ENCODE data around the gene KCNIP4. TPM values are rescaled to one million over a fixed set of nuclear protein-coding genes. Genes with fewer than 3 reads are reported as not detected.

The KCNIP4 gene
- total RNA-seq, 1 donor from 2014 or later, result not detected

GRCh38 chr4:21136051-21136630 lies 812.4 kb downstream of the KCNIP4 start:
- DNase-seq (ENCODE audit: low spot score), result no peak
- H3K27me3 Mint-ChIP-seq (ENCODE audit: insufficient read depth), result no peaks in the 10 kb centered on the region
- intact Hi-C loops (cut with micrococcal nuclease), result no loop called here

GRCh38 chr4:21134994-21135393 lies 813.6 kb downstream of the KCNIP4 start:
- no peaks in the 10 kb centered on the region for H3K4me1 Mint-ChIP-seq (ENCODE audit: low read depth)
- H3K27ac Mint-ChIP-seq, result no peak overlapping the region
- no peak overlapping the region for H3K4me3 Mint-ChIP-seq
- no peaks in the 10 kb centered on the region for H3K36me3 Mint-ChIP-seq (ENCODE audit: low read depth)
- DNase-seq (ENCODE audit: low spot score), result no peak
- intact Hi-C loops (cut with micrococcal nuclease), result no loop called here
- H3K9me3 Mint-ChIP-seq, result peaks cover 4% of the 10 kb centered on the region
- no peaks in the 10 kb centered on the region for H3K27me3 Mint-ChIP-seq (ENCODE audit: insufficient read depth)

More at GRCh38 chr4:21136051-21136630, 812.4 kb downstream of the KCNIP4 start:
- peaks cover 9% of the 10 kb centered on the region for H3K9me3 Mint-ChIP-seq
- no peak overlapping the region for H3K27ac Mint-ChIP-seq
- no peak overlapping the region for H3K4me3 Mint-ChIP-seq
- no peaks in the 10 kb centered on the region for H3K36me3 Mint-ChIP-seq (ENCODE audit: low read depth)
- no peaks in the 10 kb centered on the region for H3K4me1 Mint-ChIP-seq (ENCODE audit: low read depth)

DNA sequence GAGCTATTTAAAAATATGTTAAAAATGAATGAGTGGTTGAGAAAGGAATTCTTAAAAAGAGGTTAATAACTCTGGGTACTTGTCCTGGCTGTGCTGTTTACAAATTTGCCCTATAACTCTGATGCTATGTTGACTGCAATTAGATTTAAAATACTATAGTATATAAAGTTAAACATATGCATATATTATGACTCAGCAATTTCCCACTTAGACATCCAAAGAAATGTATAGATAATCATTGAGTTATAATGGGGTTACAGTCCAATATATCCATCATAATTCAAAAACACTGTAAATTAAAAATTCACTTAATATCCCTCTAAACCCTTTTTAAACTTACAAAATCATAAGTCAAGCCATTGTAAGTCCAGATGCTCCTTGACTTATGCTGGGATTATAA lies 818.0 kb downstream of the KCNIP4 start:
- no peaks in the 10 kb centered on the region for H3K36me3 Mint-ChIP-seq (ENCODE audit: low read depth)
- intact Hi-C loops (cut with micrococcal nuclease), result no loop called here
- no peak overlapping the region for H3K27ac Mint-ChIP-seq
- H3K4me1 Mint-ChIP-seq (ENCODE audit: low read depth), result no peaks in the 10 kb centered on the region
- no peak overlapping the region for H3K4me3 Mint-ChIP-seq
- DNase-seq (ENCODE audit: low spot score), result no peak
- H3K9me3 Mint-ChIP-seq, result no peaks in the 10 kb centered on the region
- no peaks in the 10 kb centered on the region for H3K27me3 Mint-ChIP-seq (ENCODE audit: insufficient read depth)

GRCh38 chr4:21126014-21126512 lies 822.5 kb downstream of the KCNIP4 start:
- no peaks in the 10 kb centered on the region for H3K36me3 Mint-ChIP-seq (ENCODE audit: low read depth)
- intact Hi-C loops (cut with micrococcal nuclease), result no loop called here
- peaks cover 6% of the 10 kb centered on the region for H3K9me3 Mint-ChIP-seq
- H3K4me3 Mint-ChIP-seq, result no peak overlapping the region
- DNase-seq (ENCODE audit: low spot score), result no peak
- no peak overlapping the region for H3K27ac Mint-ChIP-seq
- no peaks in the 10 kb centered on the region for H3K27me3 Mint-ChIP-seq (ENCODE audit: insufficient read depth)
- no peaks in the 10 kb centered on the region for H3K4me1 Mint-ChIP-seq (ENCODE audit: low read depth)

DNA sequence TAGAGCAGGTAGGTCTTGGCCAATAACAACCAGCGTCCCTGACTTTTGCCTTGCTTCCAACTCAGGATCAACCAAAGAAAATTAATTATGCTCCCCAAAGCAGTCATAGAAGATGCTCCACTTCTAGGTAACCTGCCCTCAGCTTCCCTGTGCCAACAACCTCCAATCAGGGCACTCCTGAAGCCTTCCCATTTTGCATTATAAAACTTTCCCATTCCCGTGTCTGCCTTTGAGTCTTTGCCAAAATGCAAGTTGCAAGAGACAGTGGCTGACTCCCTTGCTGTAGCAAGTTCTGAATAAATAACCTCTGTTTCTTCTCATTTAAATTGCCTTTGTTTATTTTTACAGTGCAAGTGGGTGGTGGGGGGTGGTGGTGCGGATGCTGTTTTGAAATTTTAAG lies 830.3 kb downstream of the KCNIP4 start:
- Mint-ChIP-seq H3K4me3 (no peak overlapping the region), H3K36me3 (ENCODE audit: low read depth) (no peaks in the 10 kb centered on the region), H3K9me3 (peaks cover 6% of the 10 kb centered on the region), H3K27me3 (ENCODE audit: insufficient read depth) (no peaks in the 10 kb centered on the region), H3K4me1 (ENCODE audit: low read depth) (no peaks in the 10 kb centered on the region), H3K27ac (no peak overlapping the region)
- no peak for DNase-seq (ENCODE audit: low spot score)
- intact Hi-C loops (cut with micrococcal nuclease), result no loop called here

- intact Hi-C loops (cut with micrococcal nuclease), result no loop called here
- DNase-seq (ENCODE audit: low spot score), result no peak
- H3K36me3 Mint-ChIP-seq (ENCODE audit: low read depth), result no peaks in the 10 kb centered on the region
- H3K4me3 Mint-ChIP-seq, result no peak overlapping the region
- no peak overlapping the region for H3K27ac Mint-ChIP-seq
- H3K27me3 Mint-ChIP-seq (ENCODE audit: insufficient read depth), result no peaks in the 10 kb centered on the region
- H3K4me1 Mint-ChIP-seq (ENCODE audit: low read depth), result no peaks in the 10 kb centered on the region
- peaks cover 6% of the 10 kb centered on the region for H3K9me3 Mint-ChIP-seq
Measured at GRCh38 chr4:21117541-21118180, 830.9 kb downstream of the KCNIP4 start.

DNA sequence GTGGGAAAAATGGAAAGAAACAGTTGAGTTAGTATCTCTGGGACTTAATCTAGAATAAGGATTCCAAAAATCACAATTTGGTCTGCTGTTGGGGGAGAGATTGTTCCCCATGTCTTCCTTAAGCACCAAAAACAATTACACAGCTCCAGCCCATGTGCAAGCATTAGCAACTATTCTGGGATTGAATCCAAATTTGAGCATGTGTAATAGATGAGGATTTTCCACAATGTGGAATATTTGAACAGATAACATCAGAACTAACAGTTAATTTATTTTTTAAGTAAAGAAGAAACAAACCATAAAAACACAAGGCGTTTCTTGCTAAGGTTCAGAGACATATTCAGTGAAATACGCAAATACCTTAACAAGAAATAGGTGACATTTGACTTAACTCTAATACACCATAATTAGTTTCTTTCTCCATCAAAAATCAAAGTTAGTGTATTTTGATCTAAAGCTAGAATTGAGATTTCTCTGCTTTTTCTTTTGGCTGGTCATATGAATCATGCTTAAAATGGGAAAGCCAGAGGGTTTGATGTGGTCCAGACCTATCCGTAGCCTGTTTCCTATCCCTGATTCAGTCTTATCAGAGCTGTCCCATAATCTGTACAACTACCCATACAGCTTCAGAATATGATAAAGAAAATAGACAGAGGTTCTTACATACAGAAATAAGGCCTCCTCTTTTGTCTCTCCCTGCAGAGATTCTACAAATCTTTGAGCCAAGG lies 834.9 kb downstream of the KCNIP4 start:
- H3K4me3 Mint-ChIP-seq, result no peak overlapping the region
- H3K4me1 Mint-ChIP-seq (ENCODE audit: low read depth), result no peaks in the 10 kb centered on the region
- H3K36me3 Mint-ChIP-seq (ENCODE audit: low read depth), result no peaks in the 10 kb centered on the region
- no peak overlapping the region for H3K27ac Mint-ChIP-seq
- peaks cover 11% of the 10 kb centered on the region for H3K9me3 Mint-ChIP-seq
- intact Hi-C loops (cut with micrococcal nuclease), result no loop called here
- DNase-seq (ENCODE audit: low spot score), result no peak
- H3K27me3 Mint-ChIP-seq (ENCODE audit: insufficient read depth), result no peaks in the 10 kb centered on the region

- H3K27ac Mint-ChIP-seq, result no peak overlapping the region
- H3K4me1 Mint-ChIP-seq (ENCODE audit: low read depth), result no peaks in the 10 kb centered on the region
- intact Hi-C loops (cut with micrococcal nuclease), result no loop called here
- no peaks in the 10 kb centered on the region for H3K27me3 Mint-ChIP-seq (ENCODE audit: insufficient read depth)
- no peak overlapping the region for H3K4me3 Mint-ChIP-seq
- H3K36me3 Mint-ChIP-seq (ENCODE audit: low read depth), result no peaks in the 10 kb centered on the region
- no peak for DNase-seq (ENCODE audit: low spot score)
- no peaks in the 10 kb centered on the region for H3K9me3 Mint-ChIP-seq
Measured at GRCh38 chr4:21102667-21103066, 845.9 kb downstream of the KCNIP4 start.

GRCh38 chr4:21097865-21098264 lies 850.7 kb downstream of the KCNIP4 start:
- no peaks in the 10 kb centered on the region for H3K36me3 Mint-ChIP-seq (ENCODE audit: low read depth)
- no peaks in the 10 kb centered on the region for H3K9me3 Mint-ChIP-seq
- H3K27me3 Mint-ChIP-seq (ENCODE audit: insufficient read depth), result no peaks in the 10 kb centered on the region
- no peak for DNase-seq (ENCODE audit: low spot score)
- intact Hi-C loops (cut with micrococcal nuclease), result no loop called here
- no peak overlapping the region for H3K4me3 Mint-ChIP-seq
- no peaks in the 10 kb centered on the region for H3K4me1 Mint-ChIP-seq (ENCODE audit: low read depth)
- H3K27ac Mint-ChIP-seq, result no peak overlapping the region

- Mint-ChIP-seq H3K36me3 (ENCODE audit: low read depth) (no peaks in the 10 kb centered on the region), H3K4me1 (ENCODE audit: low read depth) (no peaks in the 10 kb centered on the region), H3K9me3 (no peaks in the 10 kb centered on the region), H3K27me3 (ENCODE audit: insufficient read depth) (no peaks in the 10 kb centered on the region), H3K4me3 (no peak overlapping the region), H3K27ac (no peak overlapping the region)
- intact Hi-C loops (cut with micrococcal nuclease), result no loop called here
- DNase-seq (ENCODE audit: low spot score), result no peak
Measured at GRCh38 chr4:21097026-21097425, 851.5 kb downstream of the KCNIP4 start.

GRCh38 chr4:21092531-21092930 lies 856.0 kb downstream of the KCNIP4 start:
- no peaks in the 10 kb centered on the region for H3K4me1 Mint-ChIP-seq (ENCODE audit: low read depth)
- intact Hi-C loops (cut with micrococcal nuclease), result no loop called here
- no peaks in the 10 kb centered on the region for H3K36me3 Mint-ChIP-seq (ENCODE audit: low read depth)
- no peak overlapping the region for H3K4me3 Mint-ChIP-seq
- no peak overlapping the region for H3K27ac Mint-ChIP-seq
- no peaks in the 10 kb centered on the region for H3K27me3 Mint-ChIP-seq (ENCODE audit: insufficient read depth)
- peaks cover 21% of the 10 kb centered on the region for H3K9me3 Mint-ChIP-seq
- no peak for DNase-seq (ENCODE audit: low spot score)

DNA sequence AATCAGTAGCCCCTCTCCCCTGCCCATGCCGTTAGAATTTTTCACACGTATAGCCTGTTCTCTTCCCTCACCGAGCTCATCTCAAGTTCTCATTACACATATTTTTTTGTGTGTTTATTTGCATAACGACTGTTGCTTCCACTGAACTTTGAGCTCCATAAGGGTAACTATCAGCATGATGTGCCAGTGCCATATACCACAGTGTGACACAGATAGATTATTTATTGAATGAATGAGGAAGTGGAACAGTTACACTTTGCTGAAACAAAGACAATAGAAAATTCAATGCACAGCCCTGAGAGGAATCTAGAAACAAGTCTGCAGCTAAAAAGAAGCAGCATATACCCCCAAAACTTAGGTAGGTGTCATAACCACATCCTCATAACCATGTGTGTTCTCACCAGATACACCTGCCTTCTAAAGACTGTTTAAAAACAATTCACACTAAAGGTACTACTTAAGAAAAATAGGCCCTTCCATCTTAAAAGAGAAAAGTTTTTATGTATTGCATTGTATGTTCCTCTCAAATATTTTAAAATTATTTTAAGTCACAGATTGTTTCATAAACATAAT lies 858.4 kb downstream of the KCNIP4 start:
- Mint-ChIP-seq H3K36me3 (ENCODE audit: low read depth) (no peaks in the 10 kb centered on the region), H3K27ac (no peak overlapping the region), H3K4me1 (ENCODE audit: low read depth) (no peaks in the 10 kb centered on the region), H3K4me3 (no peak overlapping the region), H3K27me3 (ENCODE audit: insufficient read depth) (no peaks in the 10 kb centered on the region), H3K9me3 (peaks cover 26% of the 10 kb centered on the region)
- no peak for DNase-seq (ENCODE audit: low spot score)
- intact Hi-C loops (cut with micrococcal nuclease), result no loop called here

DNA sequence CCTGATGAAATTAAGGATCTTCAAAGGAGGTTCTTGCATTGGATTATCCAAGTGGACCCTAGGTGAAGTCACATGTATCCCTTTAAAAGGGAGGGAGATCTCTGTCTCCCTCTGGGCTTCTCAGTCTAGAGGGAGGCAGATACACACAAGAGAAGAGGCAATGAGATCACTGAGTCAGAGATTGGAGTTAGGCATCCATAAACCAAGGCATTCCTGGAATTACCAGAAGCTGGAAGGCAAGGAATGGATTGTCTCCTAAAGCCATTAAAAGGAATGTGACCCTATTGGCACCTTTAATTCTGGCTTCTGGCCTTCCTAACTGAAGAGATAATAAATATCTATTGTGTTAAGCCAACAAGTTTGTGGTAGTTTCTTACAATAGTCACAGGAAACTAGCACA lies 865.2 kb downstream of the KCNIP4 start:
- H3K4me1 Mint-ChIP-seq (ENCODE audit: low read depth), result no peaks in the 10 kb centered on the region
- peaks cover 14% of the 10 kb centered on the region for H3K9me3 Mint-ChIP-seq
- H3K27me3 Mint-ChIP-seq (ENCODE audit: insufficient read depth), result no peaks in the 10 kb centered on the region
- no peak for DNase-seq (ENCODE audit: low spot score)
- H3K27ac Mint-ChIP-seq, result no peak overlapping the region
- intact Hi-C loops (cut with micrococcal nuclease), result no loop called here
- H3K36me3 Mint-ChIP-seq (ENCODE audit: low read depth), result no peaks in the 10 kb centered on the region
- no peak overlapping the region for H3K4me3 Mint-ChIP-seq
